Activated CD4-positive, alpha-beta T cell treated with anti-CD3 and anti-CD28 coated beads, Interleukin-2, Interleukin-4, amounts not matched to agents 100 ng/mL and 50 ng/mL, durations not matched to agents 16 hours and 8 hours (primary cell): ENCODE measurements around the gene RALGPS1.

Source experiments
- DNase-seq: peaks from one replicate; pipeline ENCODE4 v3.0.0-alpha.2; 2020; ENCODE audit warnings: low spot score

Gene RALGPS1

GRCh38 chr9:126906091-126906490 is 8.5 kb upstream of the RALGPS1 start:
- no peak for DNase-seq

DNA sequence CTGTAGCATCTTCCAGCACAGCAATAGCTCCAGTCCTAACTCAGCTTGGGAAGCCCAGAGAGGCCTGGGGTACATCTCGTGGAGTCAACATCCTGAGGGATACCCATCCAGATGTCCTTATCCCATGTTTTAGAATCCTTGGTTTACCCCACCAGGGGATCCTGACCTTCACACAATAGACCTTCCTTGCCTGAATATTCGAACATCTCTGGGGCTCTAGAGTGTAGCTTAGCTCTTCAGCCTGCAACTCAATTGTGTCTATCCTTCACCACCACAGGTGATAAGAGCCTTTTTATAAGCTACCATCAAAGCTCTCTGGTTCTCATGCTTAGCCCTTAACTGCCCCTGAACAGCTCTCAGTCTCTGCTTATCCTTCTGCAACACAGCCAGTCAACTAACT is 7.5 kb upstream of the RALGPS1 start:
- no peak for DNase-seq

DNA sequence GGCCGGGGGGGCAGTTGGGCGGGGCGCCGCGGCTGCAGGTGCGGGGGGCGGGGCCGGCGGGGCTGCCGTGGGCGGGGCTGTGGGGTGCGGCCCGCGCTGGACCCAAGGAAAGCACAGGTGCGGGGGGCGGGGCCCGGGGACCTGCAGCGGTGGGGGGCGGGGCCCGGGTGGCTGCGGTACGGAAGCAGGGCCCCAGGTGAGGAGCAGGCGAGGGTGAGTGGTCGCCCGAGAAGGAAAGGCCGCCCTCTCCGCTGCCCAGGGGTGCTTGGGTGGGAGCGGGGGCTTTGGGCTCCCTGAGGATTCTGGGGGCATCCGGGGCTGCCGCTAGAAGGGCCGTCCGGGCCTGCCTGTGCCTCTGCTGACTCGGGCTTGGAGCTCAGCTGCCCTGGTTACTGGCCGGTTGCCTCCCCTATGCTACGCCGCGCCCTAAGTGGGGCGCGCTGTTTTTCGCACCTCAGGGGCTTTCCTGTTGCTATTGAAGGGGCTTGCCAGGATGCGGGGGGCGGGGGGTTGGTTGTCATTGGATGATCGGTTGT is 767 bp downstream of the RALGPS1 start:
- no peak for DNase-seq

DNA sequence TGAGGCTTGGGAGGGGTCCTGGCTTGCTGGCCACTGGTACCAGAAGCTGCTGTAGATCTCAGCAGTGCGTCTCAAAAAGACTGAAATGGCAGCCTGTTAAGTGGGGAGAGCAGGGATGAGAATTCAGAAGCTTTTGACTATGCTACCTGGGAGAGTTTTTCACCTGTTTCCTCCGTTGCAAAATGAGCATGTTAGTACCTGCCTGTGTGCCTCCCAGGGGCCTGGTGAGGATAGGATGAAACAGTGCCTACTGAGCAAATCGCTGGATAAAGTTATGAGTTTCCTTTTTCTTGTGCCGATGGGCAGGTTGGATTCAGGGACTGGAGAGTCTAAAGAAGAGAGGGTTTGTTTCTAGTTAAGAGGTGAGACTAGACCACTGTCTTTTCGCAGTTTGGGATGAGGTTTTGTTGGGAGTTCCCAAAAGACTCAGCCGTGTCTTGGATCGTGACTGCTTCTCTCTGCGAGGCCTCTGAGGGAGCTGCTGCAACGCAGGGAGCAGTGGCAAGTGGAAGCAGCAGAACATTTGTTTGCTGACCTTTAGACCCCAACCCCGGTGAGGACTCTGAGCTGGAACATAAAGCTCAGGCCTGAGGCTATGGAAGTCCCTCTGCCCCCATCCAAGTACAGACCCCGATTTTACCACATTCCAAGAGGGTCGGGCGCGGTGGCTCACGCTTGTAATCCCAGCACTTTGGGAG is 1.4 kb downstream of the RALGPS1 start:
- DNase-seq, result no peak

DNA sequence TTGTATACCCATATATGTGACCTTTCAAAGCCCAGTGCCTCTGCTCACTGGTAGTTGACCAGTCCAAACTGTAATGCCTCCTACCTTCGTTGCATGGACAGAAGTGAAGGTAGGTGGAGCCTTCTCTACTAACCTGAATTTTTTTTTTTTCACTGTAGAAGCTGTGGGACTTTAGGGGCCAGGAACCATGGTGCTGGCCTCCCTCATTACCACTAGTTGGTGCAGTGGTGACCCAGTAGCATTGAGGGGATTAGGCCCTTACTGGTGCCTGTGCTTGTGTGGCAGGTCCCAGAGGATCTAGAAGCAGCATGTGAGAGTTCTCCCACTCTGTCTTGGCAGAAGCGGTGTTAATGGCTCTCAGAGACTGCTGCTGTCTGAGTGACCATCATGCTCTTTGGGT is 2.3 kb downstream of the RALGPS1 start:
- DNase-seq, result no peak

DNA sequence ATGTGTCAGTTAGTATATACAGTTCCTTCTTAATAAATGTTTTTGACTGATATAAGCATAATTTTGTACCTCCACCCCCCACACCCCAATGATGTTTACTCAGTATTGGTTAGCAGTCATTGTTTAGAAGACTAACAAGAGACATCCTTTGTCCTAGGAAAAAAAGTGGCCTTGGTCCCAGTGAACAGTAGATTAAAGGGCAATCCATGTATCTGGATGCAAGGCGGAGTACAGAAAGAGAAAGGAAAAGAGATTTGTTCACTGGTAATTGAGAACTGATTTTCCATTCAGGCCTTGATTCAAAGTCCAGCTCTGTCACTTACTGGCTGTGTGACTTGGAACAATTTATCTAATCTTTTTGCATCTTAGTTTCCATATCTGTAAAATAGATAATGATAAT is 4.6 kb downstream of the RALGPS1 start:
- no peak for DNase-seq

GRCh38 chr9:126925876-126926275 is 11.3 kb downstream of the RALGPS1 start:
- DNase-seq, result no peak

GRCh38 chr9:126926364-126926763 is 11.8 kb downstream of the RALGPS1 start:
- DNase-seq, result no peak

DNA sequence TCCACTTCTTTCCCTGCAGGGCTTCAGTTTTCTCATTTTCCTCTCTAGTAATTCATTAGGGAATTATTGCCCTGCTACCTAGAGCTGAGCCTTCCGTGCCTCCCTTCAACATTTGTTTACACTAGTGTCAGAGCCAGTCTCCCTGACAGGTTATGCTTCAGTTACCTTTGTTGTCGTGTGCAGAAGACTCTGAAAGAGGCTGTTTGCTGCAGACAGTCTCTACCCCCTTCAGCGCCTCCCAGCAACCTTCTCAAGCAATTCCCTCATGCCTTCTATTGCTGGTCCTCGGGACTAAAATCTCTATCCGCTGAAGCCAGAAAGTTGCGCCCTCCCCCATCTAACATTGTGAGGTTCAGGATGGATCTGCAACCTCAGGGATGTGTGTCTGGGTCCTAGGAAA is 12.8 kb downstream of the RALGPS1 start:
- no peak for DNase-seq

DNA sequence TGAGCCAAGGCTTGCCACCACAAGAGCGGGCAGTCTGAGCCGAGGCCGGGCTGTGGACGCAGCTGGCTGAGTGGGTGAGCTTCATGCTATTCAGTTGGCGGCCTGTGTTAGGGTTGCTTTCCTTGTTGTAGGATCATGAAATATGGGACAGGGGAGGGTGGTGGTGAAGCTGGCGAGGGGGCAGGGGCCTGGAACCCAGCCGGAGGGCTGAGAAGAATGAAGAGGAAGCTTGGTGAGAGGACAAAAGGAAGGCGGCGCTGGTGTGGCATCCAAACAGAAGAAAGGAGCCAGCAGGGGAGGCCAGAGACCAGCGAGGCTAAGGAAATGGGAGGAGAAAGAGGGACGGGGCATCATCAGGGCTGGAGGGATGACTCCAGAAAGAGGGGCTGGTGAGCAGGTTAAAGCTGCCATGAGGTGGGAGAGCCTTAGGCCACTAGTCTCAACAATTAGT is 18.3 kb downstream of the RALGPS1 start:
- DNase-seq, result no peak

DNA sequence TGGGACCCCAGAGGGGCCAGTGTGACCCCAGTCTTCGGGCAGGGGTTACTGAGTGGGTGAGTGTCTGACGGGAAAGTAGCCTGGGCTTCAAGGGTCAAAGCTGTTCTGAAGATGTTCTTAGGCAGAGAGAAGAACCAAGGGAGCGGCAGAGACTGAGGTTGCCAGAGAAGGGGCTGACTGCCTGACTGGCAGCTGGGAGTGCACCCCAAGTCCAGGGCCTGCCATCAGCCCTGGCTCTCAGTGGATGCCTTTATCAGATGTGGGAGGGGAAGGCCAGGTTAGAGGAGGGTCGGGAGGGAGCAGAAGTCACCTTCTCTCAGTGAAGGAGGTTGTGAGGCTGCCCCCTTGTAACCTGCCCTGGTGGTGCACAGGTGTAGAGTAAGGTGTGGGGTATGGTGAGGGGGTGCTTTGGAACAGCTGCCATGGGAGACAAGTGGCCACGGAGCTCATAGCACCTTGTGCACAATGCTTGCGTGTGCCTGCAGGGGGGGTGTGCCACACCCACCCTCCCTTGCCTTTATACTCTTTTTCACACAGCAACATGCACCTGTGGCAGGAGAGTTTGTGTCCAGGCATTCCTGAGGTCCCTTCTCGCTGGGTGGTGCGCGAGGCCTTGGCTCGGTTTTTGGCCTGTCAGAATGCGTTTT is 18.9 kb downstream of the RALGPS1 start:
- DNase-seq, result no peak

GRCh38 chr9:126934441-126934840 is 19.9 kb downstream of the RALGPS1 start:
- no peak for DNase-seq

DNA sequence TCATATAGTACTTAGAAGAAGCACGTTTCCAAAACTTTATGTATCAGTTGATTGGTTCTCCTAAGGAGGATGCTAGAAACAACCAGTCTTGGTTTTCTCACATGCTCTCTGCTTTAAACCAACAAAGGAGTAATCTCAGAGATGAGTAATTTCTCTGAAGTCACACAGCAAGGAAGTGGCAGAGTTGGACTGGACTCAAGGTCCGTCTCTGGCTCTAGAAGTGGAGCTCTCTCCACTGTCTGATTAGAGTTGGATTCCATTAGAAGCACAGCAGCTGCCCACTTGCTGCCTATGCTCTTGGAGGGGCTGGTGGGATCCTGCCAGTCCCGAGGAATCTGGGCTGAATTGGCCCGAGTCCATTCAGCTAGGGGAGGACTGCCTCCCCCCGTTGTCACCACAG is 21.0 kb downstream of the RALGPS1 start:
- no peak for DNase-seq

GRCh38 chr9:126937444-126937843 is 22.9 kb downstream of the RALGPS1 start:
- DNase-seq, result no peak

DNA sequence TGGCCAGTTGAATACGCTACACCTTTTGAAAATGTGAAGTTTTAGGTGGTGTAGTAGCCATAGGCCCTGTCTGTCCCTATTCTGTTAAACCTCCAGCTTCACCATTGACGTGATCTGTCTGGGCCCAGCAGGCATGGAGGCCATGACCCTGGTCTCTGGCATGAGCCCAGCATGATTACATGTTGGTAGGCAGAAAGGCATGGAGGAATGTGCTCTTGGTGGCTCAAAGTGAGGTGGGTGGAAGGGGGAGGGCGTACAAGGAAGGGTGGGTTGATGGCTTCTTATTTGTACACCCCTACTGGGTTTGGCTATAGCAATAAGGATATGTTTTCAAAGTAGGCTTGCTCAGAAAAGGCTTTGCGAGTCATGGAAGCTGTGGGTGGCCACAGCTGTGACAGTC is 23.7 kb downstream of the RALGPS1 start:
- no peak for DNase-seq

- DNase-seq, result no peak
Observed at GRCh38 chr9:126939821-126940221, 25.2 kb downstream of the RALGPS1 start.

GRCh38 chr9:126942399-126942798 is 27.8 kb downstream of the RALGPS1 start:
- no peak for DNase-seq

DNA sequence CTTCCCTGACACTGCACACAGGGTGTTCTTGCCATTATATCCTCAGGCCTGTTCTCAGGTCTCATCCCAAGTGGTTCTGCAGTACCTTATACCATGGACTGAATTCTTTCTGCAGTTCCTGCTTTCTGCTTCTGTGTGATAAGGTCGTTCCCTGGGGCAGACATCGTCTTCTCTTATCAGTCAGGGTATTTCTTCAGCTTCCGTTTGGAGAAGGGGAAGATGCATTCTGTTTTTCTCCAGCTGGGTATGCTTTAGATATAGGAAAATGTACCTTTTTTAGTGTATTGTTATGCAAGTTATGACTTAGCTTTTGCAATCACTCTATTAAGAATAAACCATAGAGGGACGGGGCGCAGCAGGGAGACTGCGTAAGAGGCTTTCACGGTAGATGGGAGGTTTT is 31.1 kb downstream of the RALGPS1 start:
- no peak for DNase-seq

DNA sequence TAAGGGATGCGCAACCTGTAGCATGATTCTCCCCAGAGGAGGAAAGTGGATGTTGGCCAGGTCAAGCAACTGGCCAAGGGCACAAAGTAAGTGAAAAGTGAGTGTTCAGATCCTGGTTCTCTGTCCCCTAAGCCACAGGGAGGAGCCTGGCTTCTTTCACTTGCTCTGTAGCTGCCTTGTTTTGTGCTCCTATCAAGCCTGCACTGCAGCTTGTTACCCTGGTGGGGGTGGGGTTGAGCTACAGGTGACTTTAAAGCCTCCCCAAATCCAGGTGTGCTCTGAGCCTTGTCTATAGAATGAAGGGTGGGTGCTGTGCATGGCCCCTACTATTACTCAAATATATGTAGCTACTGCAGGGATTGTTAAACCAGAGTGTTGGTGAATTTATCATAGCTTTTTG is 32.9 kb downstream of the RALGPS1 start:
- no peak for DNase-seq

- no peak for DNase-seq
Observed at GRCh38 chr9:126952205-126952977, 37.8 kb downstream of the RALGPS1 start.

GRCh38 chr9:126953041-126953809 is 38.6 kb downstream of the RALGPS1 start:
- DNase-seq, result no peak

DNA sequence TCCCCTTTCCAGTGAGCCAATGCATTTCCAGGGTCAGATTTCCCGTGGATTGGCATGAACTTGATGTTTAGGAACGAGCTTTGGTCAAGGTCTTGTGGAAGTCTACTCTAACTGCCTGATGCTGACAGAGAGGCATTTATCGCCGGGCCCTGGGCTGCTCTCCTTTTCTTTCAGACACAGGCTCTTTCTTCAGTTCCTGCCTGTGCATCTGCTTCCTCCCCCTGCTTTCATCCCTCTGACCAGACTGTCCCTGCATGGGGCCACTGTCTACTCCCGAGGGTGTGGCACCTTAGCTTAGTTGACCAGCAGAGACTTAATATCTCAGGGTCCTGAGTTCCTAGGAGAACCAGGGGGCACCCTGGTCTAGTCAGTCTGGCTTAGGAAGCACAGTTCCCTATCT is 41.2 kb downstream of the RALGPS1 start:
- no peak for DNase-seq
